HG03432 (cell line): ENCODE results near the gene CAD.
"Not testable (repeated sequence)": the region's sequence is repeated elsewhere in the genome, so short reads cannot be mapped to it uniquely, and the experiment has no call there.

Source experiments
- ATAC-seq: cut with Tn5 transposase; IDR thresholded peaks from one replicate; pipeline ENCODE4 v1.9.1; 2021; ENCODE audit warnings: mild to moderate bottlenecking, moderate library complexity; ENCODE audit not compliant: unreplicated experiment

Gene CAD

GRCh38 chr2:27198068-27198467, 19.1 kb upstream of the CAD start:
- not testable (repeated sequence) for ATAC-seq

GRCh38 chr2:27198627-27199026, 18.5 kb upstream of the CAD start:
- no peak for ATAC-seq

- ATAC-seq = no peak
Measured at GRCh38 chr2:27199241-27199640, 17.9 kb upstream of the CAD start.

- ATAC-seq = no peak
Measured at GRCh38 chr2:27201675-27202074, 15.5 kb upstream of the CAD start.

- no peak for ATAC-seq
Measured at GRCh38 chr2:27202854-27203253, 14.3 kb upstream of the CAD start.

GRCh38 chr2:27203741-27204140, 13.4 kb upstream of the CAD start:
- ATAC-seq = no peak

GRCh38 chr2:27204566-27204965, 12.6 kb upstream of the CAD start:
- no peak for ATAC-seq

GRCh38 chr2:27205206-27205605, 12.0 kb upstream of the CAD start:
- no peak for ATAC-seq

- no peak for ATAC-seq
Measured at GRCh38 chr2:27206346-27206745, 10.8 kb upstream of the CAD start.

GRCh38 chr2:27208486-27209050, 8.6 kb upstream of the CAD start:
- ATAC-seq = no peak

- no peak for ATAC-seq
Measured at GRCh38 chr2:27209621-27210401, 7.4 kb upstream of the CAD start.

- ATAC-seq = no peak
Measured at GRCh38 chr2:27211241-27211942, 5.8 kb upstream of the CAD start.

- ATAC-seq = peak; percentile 83
Measured at GRCh38 chr2:27211943-27212625, 5.1 kb upstream of the CAD start, which contains the start of the genes ATRAID and SLC5A6. ATRAID (plus strand) TSS chr2:27212041; CDS start chr2:27212369, 328 bp downstream. SLC5A6 (minus strand) TSS chr2:27212268; CDS start chr2:27207650, 4,618 bp downstream.

- ATAC-seq = peak; percentile 18
Measured at GRCh38 chr2:27212626-27213471, 4.3 kb upstream of the CAD start.

- ATAC-seq = no peak
Measured at GRCh38 chr2:27214941-27215340, 2.2 kb upstream of the CAD start.

- no peak for ATAC-seq
Measured at GRCh38 chr2:27216416-27217137, 592 bp upstream of the CAD start.

GRCh38 chr2:27218614-27219013, 1.4 kb downstream of the CAD start:
- ATAC-seq = no peak

GRCh38 chr2:27219091-27219490, 1.9 kb downstream of the CAD start:
- ATAC-seq = no peak

- ATAC-seq = no peak
Measured at GRCh38 chr2:27220091-27220490, 2.9 kb downstream of the CAD start.

- ATAC-seq = no peak
Measured at GRCh38 chr2:27221166-27221565, 4.0 kb downstream of the CAD start.
